Testis (tissue), 2 donors: Measurements from ENCODE around the gene ALDH3B2.

Experiments
- POLR2A ChIP-seq: fragments of 450-650 bp; IDR thresholded peaks from one replicate; pipeline ENCODE4 v1.6.1; 2017; ENCODE audit warnings: antibody characterized with exemption, mild to moderate bottlenecking, moderate library complexity
- TF ChIP-seq, protein P1 (sequence below), 3 experiments: fragments of 450-650 bp in 2 of 3; fragments of 200-600 bp in 1 of 3; sonication (generic) in 1 of 3; IDR thresholded peaks; one replicate each; pipeline ENCODE4 v1.5.1; 2016 to 2019; ENCODE audit warnings: antibody characterized with exemption in 3 of 3, mild to moderate bottlenecking in 2 of 3, moderate library complexity in 1 of 3

- TF ChIP-seq, protein P1, sequence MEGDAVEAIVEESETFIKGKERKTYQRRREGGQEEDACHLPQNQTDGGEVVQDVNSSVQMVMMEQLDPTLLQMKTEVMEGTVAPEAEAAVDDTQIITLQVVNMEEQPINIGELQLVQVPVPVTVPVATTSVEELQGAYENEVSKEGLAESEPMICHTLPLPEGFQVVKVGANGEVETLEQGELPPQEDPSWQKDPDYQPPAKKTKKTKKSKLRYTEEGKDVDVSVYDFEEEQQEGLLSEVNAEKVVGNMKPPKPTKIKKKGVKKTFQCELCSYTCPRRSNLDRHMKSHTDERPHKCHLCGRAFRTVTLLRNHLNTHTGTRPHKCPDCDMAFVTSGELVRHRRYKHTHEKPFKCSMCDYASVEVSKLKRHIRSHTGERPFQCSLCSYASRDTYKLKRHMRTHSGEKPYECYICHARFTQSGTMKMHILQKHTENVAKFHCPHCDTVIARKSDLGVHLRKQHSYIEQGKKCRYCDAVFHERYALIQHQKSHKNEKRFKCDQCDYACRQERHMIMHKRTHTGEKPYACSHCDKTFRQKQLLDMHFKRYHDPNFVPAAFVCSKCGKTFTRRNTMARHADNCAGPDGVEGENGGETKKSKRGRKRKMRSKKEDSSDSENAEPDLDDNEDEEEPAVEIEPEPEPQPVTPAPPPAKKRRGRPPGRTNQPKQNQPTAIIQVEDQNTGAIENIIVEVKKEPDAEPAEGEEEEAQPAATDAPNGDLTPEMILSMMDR (IDR thresholded peaks at IDR 0.05), result no peak
- no peak for TF ChIP-seq POLR2A
Observed at GRCh38 chr11:67695606-67696005, 21.2 kb upstream of the ALDH3B2 start.
